GM12878 (cell line): Measurements from ENCODE around the gene CGREF1.

Source experiments
- CTCF ChIP-seq, 3 experiments: IDR thresholded peaks in 2 of 3; conservative IDR thresholded peaks in 1 of 3; 2 replicates each; pipeline ENCODE4 v1.5.1; 2011; ENCODE audit warnings: low read depth in 3 of 3, low read length in 3 of 3, mild to moderate bottlenecking in 3 of 3, control low read depth in 2 of 3, moderate library complexity in 2 of 3, inconsistent platforms in 1 of 3, mixed read lengths in 1 of 3; ENCODE audit not compliant: control insufficient read depth in 2 of 3, insufficient read depth in 1 of 3; ENCODE audit errors: extremely low read depth in 1 of 3
- EZH2 ChIP-seq: IDR thresholded peaks from 2 replicates; pipeline ENCODE4 v1.6.1; 2012; ENCODE audit warnings: low read depth, mild to moderate bottlenecking, control low read depth, inconsistent platforms, low read length, borderline replicate concordance; ENCODE audit not compliant: control insufficient read depth
- FOS ChIP-seq: IDR thresholded peaks from 3 replicates; pipeline ENCODE4 v1.6.1; 2011; ENCODE audit warnings: borderline replicate concordance; ENCODE audit not compliant: insufficient read length; ENCODE audit errors: extremely low read depth
- MAX ChIP-seq: IDR thresholded peaks from 2 replicates; pipeline ENCODE4 v1.6.1; 2012; ENCODE audit warnings: low read depth, low read length, improper control_type of control experiment
- NFIC ChIP-seq: IDR thresholded peaks from 2 replicates; pipeline ENCODE4 v1.6.1; 2012; ENCODE audit warnings: low read depth, mild to moderate bottlenecking, inconsistent platforms, low read length, moderate library complexity
- NR2C1 ChIP-seq: fragments of 450-650 bp; IDR thresholded peaks from 2 replicates; pipeline ENCODE4 v1.6.1; 2017; ENCODE audit warnings: antibody characterized with exemption, mild to moderate bottlenecking, moderate library complexity
- POLR2A ChIP-seq: IDR thresholded peaks from 2 replicates; pipeline ENCODE4 v1.6.1; 2011; ENCODE audit warnings: low read depth, mild to moderate bottlenecking, low read length
- RAD21 ChIP-seq: IDR thresholded peaks from 2 replicates; pipeline ENCODE4 v1.6.1; 2011; ENCODE audit warnings: mild to moderate bottlenecking, low read depth, low read length, moderate library complexity; ENCODE audit not compliant: insufficient read depth
- RCOR1 ChIP-seq: conservative IDR thresholded peaks from 2 replicates; pipeline ENCODE4 v1.6.1; 2012; ENCODE audit warnings: low read depth, low read length, improper control_type of control experiment
- SIN3A ChIP-seq: IDR thresholded peaks from 2 replicates; pipeline ENCODE4 v1.6.1; 2012; ENCODE audit warnings: low read depth, low read length, improper control_type of control experiment
- SMC3 ChIP-seq: IDR thresholded peaks from 2 replicates; pipeline ENCODE4 v1.6.1; 2011; ENCODE audit warnings: low read length, improper control_type of control experiment, borderline replicate concordance
- TARDBP ChIP-seq: IDR thresholded peaks from 2 replicates; pipeline ENCODE4 v1.6.1; 2016; ENCODE audit warnings: borderline replicate concordance
- TF ChIP-seq, protein P1 (sequence below): fragments of 450-650 bp; IDR thresholded peaks from 2 replicates; pipeline ENCODE4 v1.6.1; 2016; ENCODE audit warnings: mild to moderate bottlenecking, moderate library complexity, borderline replicate concordance

GRCh38 chr2:27065128-27065527 lies 53.8 kb downstream of the CGREF1 start:
- TF ChIP-seq NR2C1, result no peak
- TF ChIP-seq POLR2A, result no peak
- no peak for TF ChIP-seq CTCF (IDR thresholded peaks at IDR 0.05 in 2 of 3, conservative IDR thresholded peaks at IDR 0.05 in 1 of 3; ENCODE audit: control insufficient read depth in 2 of 3, extremely low read depth in 1 of 3, insufficient read depth in 1 of 3, low read depth in 3 of 3, low read length in 3 of 3)
- TF ChIP-seq FOS, result no peak
- TF ChIP-seq MAX, result no peak
- no peak for TF ChIP-seq SIN3A
- no peak for TF ChIP-seq TARDBP
- TF ChIP-seq RCOR1, result no peak
- TF ChIP-seq EZH2, result no peak
- TF ChIP-seq RAD21, result no peak
- TF ChIP-seq NFIC, result no peak
- TF ChIP-seq SMC3, result no peak
- TF ChIP-seq, protein P1, sequence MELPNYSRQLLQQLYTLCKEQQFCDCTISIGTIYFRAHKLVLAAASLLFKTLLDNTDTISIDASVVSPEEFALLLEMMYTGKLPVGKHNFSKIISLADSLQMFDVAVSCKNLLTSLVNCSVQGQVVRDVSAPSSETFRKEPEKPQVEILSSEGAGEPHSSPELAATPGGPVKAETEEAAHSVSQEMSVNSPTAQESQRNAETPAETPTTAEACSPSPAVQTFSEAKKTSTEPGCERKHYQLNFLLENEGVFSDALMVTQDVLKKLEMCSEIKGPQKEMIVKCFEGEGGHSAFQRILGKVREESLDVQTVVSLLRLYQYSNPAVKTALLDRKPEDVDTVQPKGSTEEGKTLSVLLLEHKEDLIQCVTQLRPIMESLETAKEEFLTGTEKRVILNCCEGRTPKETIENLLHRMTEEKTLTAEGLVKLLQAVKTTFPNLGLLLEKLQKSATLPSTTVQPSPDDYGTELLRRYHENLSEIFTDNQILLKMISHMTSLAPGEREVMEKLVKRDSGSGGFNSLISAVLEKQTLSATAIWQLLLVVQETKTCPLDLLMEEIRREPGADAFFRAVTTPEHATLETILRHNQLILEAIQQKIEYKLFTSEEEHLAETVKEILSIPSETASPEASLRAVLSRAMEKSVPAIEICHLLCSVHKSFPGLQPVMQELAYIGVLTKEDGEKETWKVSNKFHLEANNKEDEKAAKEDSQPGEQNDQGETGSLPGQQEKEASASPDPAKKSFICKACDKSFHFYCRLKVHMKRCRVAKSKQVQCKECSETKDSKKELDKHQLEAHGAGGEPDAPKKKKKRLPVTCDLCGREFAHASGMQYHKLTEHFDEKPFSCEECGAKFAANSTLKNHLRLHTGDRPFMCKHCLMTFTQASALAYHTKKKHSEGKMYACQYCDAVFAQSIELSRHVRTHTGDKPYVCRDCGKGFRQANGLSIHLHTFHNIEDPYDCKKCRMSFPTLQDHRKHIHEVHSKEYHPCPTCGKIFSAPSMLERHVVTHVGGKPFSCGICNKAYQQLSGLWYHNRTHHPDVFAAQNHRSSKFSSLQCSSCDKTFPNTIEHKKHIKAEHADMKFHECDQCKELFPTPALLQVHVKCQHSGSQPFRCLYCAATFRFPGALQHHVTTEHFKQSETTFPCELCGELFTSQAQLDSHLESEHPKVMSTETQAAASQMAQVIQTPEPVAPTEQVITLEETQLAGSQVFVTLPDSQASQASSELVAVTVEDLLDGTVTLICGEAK, result no peak
